D341Med (cell line): ENCODE measurements around the gene ATP6V0A1.
"Not testable (repeated sequence)": the region's sequence is repeated elsewhere in the genome, so short reads cannot be mapped to it uniquely, and the experiment has no call there.

Experiments
- DNase-seq: peaks from one replicate; pipeline ENCODE4 v3.0.0; 2012; ENCODE audit warnings: low spot score

Gene ATP6V0A1

DNA sequence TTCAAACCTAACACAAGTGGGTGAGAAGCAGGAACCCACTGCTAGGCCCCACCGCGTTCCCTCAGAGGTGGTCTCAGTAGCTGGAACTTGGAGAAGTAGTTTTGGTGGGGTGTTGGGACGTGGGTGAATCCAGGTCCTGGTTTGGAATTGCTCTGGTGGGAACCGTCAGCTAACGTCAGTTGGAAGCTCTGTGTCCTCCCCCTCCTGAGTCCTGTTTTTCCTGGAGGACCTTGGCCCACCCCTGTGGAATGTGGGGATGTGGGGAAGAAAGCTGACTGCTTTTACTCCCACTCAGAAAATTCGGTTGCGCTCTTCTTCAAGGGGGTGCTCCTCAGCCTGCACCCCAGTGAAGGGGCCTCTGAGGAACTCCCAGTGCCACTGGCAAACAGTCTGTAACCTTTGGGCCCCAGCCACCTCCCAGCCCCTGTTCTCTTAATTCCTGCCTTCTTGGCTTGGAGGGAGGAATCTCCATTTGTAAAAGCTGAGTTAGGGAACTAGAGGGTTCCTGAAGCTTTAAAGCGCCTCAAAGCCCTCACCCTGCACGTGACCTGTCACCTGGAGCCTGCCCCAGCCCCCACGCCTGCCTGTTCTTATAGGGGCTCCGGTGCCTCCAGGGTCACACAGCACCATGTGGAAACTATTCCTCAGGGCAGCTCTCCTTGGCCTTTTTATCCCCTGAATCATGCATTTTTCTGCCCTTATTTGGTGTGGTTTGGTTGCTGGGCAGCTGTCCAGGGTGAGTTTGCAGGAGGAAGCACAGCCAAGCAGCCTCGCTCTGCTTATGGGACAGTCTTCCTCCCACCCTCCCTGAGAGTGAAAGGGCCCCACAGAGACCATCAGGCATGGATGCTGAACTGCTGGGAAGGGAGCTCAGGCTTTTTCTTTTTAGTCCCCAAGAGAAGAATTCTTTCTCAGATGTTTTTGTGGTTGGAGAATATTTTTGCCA is 61.1 kb downstream of the ATP6V0A1 start:
- DNase-seq = peak; percentile 43

DNA sequence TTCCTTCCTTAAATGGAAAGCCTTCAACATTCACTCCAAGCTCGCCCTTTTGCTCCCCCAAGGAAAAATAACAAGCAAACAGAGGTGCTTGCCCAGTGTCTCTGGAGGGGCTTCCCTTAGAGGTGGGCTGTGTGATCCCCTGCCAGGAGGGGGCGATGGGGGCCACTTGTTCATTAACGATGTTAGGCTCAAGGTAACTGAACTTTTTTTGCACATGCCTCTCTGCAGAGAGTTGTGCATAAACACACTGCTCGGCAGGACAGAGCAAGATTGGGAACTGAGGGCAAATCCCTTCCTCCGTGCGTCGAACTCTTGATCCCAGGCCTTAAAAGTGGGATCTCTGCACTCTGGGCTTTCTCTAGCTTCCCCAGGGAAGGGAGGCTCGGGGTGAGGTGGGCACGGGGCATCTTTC is 61.9 kb downstream of the ATP6V0A1 start:
- DNase-seq = peak; percentile 48

DNA sequence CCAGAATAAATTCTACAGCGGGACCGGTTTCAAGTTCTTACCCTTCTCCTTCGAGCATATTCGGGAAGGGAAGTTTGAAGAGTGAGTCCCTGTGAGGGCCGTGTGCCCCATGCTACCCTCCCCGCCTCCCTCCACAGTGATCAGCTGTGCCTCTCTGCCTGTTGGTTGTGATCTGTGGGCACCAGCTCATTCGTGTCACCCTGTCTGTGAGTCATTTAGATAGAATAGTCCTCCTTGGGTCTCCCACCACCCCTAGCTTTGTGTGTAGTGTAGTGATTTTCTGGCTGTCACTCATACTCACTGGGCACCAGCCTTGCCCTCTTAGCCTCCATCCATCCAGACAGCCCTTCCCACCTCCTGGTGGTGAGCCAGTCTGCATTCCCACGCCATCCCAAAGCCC is 62.4 kb downstream of the ATP6V0A1 start:
- DNase-seq = no peak

DNA sequence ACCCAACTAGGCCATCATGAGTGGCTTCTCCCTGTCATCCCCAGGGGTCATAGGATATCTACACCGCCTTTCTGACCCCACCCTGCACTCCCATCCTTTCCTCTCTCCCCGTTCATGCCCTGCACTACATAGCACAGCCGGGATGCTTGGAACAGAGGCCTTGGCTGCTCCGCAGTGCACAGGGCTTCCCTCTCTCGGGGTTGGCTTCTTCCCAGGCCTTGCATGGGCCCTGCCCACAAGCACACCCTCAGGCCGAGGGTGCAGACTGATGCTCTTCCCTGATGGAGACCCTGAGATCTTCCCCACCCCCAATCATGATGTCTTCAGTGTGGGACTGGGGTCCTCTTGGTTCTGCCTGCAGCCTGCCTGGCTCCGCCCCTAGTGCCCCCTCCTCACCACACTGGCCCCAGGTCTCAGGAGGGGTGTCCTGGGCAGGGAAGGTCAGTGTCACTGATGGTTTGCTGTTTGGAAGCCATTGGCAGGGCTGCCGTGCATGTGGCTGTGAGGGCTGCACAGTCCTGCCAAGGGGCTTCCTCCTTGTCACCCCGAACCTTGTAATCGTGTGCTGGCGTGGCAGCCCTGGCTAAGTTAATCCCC is 63.1 kb downstream of the ATP6V0A1 start:
- DNase-seq = peak; percentile 21

DNA sequence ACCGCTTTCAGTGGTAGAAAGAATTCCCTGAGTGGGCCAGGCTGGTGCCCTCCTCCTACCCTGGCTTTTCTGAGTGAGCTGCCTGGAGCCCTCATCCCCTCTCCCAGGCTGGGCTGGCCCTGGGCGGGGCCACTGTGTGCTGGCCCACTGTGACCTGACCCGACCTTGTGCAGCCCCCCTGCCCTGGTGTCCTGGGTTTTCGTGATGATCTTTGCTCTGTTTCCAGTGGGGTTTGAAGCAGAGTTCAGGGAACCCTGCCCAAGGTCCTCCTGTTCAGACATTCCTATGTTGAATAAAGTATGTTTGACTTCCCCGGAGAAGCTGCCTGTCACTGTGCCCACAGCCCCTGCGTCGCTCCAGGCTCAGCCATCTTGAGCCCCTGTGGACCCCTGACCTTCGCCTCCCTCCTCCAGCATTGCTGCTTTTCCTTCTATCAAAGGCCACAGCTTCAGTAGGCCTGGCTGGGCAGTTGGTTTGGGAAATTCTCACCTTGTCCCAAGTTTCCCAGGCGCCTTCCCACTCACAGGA is 63.6 kb downstream of the ATP6V0A1 start:
- peak; percentile 34 for DNase-seq

DNA sequence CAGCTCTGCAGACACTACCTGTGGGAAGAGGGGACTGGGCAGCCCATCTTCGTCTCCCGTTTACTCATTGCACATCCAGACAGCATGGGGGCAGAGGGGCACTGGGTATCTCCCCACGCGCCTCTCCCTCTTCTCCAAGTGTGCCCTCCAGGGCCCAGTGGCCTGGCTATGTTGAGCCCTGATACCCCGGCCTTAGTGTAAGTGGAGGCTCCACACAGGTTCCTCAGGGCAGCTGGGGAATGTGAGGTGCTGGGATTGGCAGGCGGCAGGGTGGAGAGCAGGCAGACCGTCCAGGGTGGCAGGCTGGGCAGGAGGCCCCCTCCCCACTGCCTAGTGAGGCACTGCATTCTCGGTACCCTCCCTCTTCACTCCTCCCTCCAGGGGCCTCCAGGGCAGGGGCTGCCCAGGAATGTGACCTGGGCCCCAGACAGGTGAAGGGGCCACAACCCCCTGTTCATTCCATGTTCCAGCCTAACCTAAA is 64.2 kb downstream of the ATP6V0A1 start:
- peak; percentile 25 for DNase-seq

DNA sequence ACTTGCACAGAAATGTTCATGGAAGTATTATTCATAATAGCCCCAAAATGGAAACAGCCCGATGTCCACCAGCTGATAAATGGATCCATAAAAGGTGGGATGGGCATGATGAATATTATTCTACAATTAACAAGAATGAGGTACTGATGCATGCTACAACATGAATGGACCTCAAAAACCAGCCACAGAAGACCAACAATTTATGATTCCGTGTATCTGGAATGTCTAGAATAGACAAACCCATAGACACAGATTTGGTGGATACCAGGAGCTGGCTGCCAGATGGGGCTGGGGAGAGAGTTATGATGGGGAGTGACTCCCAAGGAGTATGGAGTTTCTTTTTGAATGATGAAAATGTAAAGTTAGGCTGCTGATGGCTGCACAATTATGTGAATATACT is 66.5 kb downstream of the ATP6V0A1 start:
- no peak for DNase-seq

DNA sequence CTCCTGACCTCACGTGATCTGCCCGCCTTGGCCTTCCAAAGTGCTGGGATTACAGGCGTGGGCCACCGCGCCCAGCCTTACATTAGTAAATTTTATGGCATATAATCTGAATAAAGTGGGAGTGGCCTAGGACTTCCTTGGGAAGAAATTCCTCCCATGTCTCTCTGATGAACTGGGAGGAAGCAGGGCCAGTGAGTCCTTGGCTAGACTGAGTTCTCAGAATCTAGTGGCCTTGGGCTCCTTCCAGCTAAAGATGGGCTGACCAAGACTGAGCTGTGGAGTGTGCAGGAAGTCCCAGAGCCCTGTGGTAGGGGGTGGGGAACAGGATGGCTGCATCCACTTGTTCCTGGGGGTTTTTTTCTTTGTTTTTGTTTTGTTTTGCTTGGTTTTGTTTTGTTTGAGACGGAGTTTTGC is 67.4 kb downstream of the ATP6V0A1 start:
- DNase-seq = no peak

DNA sequence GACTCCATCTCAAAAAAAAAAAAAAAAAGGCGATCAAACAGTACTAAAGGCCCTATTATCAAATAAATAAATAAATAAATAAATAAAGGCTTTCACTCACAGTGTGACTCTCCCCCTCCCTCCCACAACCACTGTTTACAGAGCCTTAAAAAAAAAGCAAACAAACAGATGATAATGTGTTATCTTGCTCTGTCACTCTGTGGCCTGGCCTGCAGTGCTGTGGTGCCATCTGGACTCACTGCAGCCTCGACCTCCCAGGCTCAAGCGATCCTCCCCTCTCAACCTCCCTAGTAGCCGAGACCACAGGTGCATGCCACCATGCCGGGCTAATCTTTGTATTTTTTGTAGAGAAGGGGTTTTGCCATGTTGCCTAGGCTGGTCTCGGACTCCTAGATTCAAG is 69.3 kb downstream of the ATP6V0A1 start:
- DNase-seq = no peak

DNA sequence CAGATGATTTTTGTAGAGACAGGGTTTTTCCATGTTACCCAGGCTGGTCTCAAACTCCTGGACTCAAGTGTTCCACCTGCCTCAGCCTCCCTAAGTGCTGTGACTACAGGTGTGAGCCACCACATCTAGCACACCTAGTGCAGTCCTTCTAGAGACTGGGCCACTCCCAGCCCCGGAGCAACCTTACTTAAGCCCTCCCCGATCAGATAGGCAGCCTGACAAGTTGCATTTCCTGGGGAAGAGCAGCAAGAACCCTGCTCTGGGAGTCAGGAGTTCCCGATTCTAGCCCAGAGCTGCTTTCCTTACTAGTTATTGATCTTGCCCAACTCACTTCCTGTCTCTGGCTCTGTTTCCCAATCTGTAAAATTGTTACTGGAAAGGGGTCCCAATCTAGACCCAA is 70.4 kb downstream of the ATP6V0A1 start:
- no peak for DNase-seq

DNA sequence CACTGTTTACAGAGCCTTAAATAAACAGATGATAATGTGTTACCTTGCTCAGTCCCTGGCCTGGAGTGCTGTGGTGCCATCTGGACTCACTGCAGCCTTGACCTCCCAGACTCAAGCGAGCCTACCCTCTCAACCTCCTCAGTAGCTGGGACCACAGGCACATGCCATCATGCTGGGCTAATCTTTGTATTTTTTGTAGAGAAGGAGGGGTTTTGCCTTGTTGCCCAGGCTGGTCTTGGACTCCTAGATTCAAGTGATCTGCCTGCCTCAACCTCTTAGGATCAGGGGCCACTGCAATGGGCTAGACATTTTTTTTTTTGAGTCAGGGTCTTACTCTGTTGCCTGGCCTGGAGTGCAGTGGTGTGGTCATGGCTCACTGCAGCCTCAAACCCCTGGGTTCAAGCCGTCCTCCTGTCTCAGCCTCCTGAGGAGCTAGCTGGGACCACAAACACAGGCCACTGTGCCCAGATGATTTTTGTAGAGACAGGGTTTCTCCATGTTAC is 72.3 kb downstream of the ATP6V0A1 start:
- no peak for DNase-seq

DNA sequence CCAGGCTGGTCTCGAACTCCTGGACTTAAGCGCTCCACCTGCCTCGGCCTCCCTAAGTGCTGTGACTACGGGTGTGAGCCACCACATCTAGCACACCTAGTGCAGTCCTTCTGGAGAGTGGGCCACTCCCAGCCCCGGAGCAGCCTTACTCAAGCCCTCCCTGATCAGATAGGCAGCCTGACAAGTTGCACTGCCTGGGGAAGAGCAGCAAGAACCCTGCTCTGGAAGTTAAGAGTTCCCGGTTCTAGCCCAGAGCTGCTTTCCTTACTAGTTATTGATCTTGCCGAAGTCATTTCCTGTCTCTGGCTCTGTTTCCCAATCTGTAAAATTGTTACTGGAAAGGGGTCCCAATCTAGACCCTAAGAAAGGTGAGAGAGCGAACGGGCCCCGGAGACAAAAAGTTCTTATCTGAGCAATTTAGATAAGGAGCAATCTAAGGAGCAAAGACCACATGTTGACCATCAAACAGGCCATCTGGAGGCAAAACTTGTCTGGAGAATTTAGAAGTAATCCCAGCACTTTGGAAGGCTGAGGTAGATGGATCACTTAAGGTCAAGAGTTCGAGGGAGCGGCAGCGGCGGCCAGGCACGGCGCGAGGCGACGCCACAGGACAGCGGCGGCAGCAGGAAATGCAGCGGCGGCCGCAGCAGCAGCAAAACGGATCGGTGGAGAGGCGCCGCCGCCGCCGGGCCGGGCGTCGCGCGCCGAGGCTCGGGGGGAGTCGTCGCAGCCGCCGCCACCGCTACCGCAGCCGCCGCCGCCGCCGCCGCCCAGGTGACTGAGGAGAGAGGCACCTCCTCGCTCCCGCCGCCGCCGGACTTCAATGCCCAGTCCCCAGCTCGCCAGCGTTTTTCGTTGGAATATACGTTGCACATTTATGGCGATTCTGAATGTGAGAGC is 73.0 kb downstream of the ATP6V0A1 start:
- DNase-seq = peak; percentile 86

DNA sequence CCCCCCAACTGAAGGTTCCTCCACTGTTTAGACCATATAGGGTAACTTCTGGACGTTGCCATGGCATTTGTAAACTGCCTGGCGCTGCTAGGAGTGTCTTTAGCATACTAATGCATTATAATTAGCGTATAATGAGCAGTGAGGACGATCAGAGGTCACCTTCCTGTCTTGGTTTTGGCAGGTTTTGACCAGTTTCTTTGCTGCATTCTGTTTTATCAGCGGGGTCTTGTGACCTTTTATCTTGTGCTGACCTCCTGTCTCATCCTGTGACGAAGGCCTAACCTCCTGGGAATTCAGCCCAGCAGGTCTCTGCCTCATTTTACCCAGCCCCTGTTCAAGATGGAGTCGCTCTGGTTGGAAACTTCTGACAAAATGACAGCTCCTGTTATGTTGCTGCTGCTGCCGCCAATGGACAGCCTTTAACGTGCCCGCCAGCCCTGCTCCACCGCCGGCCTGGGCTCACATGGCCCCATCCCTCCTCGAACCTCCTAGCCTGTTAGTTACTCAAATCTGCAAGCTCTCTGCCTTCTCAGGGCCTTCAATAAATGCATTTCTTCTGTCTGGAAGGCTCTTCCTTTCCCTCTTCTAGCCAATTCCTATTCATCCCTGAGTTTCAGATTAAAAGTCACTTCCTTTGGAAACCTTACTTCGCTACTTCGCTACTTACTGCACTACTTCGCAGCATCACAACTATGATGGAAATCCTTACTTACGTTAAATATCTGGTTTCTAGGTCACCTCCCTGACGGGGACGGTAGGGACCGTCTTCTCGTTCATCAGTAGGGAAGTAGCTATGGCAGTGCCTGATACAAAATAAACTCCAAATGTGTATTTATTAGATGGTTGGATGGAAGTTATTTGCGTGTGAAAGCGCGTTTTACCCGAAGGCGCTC is 76.7 kb downstream of the ATP6V0A1 start:
- DNase-seq = peak; percentile 45

DNA sequence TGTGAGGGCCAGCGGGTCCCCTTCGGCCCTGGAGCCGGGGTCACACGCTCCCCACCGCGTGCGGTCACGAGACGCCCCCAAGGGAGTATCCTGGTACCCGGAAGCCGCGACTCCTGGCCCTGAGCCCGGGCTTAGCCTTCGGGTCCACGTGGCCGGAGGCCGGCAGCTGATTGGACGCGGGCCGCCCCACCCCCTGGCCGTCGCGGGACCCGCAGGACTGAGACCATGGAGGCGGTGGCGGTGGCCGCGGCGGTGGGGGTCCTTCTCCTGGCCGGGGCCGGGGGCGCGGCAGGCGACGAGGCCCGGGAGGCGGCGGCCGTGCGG is 77.3 kb downstream of the ATP6V0A1 start, which contains the start of gene NAGLU:
NAGLU (plus strand) TSS at position 194 of the 324 bp plus-strand sequence; CDS start at position 226, 32 bp downstream.
- peak; percentile 100 for DNase-seq

DNA sequence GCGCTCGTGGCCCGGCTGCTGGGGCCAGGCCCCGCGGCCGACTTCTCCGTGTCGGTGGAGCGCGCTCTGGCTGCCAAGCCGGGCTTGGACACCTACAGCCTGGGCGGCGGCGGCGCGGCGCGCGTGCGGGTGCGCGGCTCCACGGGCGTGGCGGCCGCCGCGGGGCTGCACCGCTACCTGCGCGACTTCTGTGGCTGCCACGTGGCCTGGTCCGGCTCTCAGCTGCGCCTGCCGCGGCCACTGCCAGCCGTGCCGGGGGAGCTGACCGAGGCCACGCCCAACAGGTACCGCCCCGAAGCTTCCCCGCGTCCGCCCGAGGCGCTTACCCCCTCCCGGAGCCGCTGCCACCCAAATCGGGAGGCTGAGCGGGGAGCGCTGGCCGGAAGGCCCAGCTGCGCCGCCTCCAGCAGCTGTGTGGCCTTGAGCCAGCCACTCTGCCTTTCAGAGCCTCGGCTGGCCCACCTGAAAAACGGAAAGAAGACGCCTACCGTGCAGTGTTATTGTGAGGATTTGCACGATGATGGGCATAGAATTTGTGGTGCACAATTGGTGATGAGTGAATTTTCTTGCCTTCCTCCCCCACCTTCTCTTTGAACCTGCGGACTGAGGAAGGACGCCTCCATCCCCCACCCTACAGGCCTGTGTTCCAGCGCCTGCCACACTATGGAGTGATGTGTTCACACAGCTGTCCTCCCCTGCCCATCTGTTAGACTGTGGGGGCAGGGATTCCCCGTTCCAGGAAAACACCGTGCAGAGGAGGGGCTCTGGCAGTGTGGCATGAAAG is 77.9 kb downstream of the ATP6V0A1 start:
- peak; percentile 95 for DNase-seq

DNA sequence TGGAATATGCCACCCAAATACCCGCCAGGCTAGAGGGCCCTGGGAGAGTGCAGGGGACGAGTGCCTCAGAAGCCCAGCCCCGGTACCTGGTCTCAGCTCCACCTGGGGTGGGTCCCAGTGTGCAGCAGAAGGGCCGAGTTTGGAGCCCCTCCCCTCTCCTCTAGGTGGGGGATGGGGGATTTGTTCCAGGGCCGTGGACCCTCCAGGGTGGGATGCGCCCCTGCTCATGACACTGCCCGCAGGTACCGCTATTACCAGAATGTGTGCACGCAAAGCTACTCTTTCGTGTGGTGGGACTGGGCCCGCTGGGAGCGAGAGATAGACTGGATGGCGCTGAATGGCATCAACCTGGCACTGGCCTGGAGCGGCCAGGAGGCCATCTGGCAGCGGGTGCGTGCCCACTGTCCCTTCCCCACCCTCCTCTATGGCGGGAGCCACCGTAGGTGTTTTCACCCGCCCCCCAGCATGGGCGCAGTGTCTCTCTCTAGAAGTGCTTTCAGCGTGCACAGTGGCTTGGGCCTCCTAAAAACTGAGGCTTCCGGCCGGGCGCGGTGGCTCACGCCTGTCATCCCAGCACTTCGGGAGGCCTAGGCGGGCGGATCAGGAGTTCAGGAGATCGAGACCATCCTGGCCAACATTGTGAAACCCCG is 78.6 kb downstream of the ATP6V0A1 start:
- DNase-seq = no peak

DNA sequence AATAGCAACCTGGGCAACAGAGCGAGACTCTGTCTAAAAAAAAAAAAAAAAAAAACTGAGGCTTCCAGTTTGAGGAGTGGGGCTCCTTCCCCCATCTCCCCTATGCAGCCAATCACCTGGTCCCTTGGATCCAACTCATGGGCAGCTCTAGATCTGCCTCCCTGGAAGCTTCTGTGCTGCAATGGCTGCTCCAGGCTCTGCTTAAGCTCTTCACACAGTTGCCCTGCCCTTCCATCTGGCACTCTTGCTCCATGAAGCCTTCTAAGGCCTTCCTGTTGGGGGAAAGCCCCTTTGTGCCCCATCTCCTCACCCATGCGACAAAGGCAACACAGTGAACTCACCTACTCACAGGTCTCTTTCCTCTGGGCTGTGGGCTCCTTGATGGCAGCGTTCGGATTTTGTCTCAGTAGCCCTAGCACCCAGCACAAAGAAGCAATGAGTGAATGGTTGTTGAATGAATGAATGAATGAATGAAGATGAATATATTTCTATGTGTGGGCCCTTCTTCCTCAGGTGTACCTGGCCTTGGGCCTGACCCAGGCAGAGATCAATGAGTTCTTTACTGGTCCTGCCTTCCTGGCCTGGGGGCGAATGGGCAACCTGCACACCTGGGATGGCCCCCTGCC is 79.3 kb downstream of the ATP6V0A1 start:
- DNase-seq = peak; percentile 59

DNA sequence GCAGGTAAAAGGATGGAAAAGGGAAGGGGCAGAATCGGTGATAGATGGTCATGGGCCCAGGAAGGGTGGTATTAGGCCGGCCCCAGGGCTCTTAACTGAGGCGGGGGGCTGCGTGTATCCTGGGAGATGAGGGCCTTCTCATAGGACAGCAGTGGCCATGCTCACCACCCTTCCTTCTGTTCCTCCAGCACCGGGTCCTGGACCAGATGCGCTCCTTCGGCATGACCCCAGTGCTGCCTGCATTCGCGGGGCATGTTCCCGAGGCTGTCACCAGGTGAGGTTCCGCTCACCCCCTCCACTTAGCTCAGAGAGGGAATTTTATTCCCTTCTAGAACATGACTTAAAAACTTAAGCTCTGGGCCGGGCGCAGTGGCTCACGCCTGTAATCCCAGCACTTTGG is 79.8 kb downstream of the ATP6V0A1 start:
- DNase-seq = peak; percentile 25

DNA sequence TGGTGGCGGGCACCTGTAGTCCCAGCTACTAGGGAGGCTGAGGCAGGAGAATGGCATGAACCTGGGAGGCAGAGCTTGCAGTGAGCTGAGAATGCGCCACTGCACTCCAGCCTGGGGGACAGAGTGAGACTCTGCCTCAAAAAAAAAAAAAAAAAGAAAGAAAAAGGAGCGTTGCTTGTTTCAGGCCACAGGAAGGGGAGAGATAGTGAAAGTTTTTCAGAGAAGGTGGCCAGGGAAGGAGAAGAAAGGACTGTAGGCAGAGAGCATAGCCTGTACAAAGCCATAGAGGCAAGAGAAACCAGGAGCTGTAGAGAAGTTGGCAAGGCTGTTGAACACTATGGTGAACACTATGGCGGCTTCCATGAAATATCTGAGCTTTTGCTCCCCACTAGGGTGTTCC is 81.9 kb downstream of the ATP6V0A1 start:
- not testable (repeated sequence) for DNase-seq
